Panc1 (cell line): ENCODE measurements around the gene SLC7A5. TPM values are rescaled to one million over a fixed set of nuclear protein-coding genes. Genes with fewer than 3 reads are reported as not detected.
"Not testable (repeated sequence)": the region's sequence is repeated elsewhere in the genome, so short reads cannot be mapped to it uniquely, and the experiment has no call there.

ENCODE experiments used
- ATAC-seq: fragments of 200-7000 bp; cut with Tn5 transposase; 2 replicates; pipeline ENCODE4 v1.9.1; 2020; ENCODE audit warnings: mild to moderate bottlenecking, moderate library complexity
- BruUV-seq: library from RNA; stranded (reverse); fragments of 400-500 nt; replicated peaks from 2 replicates; lab custom pipeline; 2021; lab: Mats Ljungman, UMichigan
- CTCF ChIA-PET: fragments of 300-600 bp; sonication (Branson Sonifier 250); formaldehyde crosslinking; loops from one replicate; lab custom pipeline; 2022; ENCODE audit warnings: antibody characterized with exemption; lab: Charles Lee
- POLR2A ChIA-PET: fragments of 300-600 bp; sonication (Branson Sonifier 250); formaldehyde crosslinking; loops from one replicate; lab custom pipeline; 2022; ENCODE audit warnings: antibody characterized with exemption; lab: Charles Lee
- DNase-seq: peaks from one replicate; pipeline ENCODE4 v3.0.0-alpha.2; 2010; ENCODE audit warnings: low read depth, low spot score
- H3K27ac ChIP-seq: 2 replicates; pipeline ENCODE4 v1.5.1; 2011; ENCODE audit warnings: mild to moderate bottlenecking, low read length, inconsistent platforms
- H3K27me3 ChIP-seq: fragments of 200-500 bp; sonication (Bioruptor generic); 2 replicates; pipeline ENCODE4 v1.6.0; 2014; ENCODE audit warnings: low read length, inconsistent platforms; ENCODE audit not compliant: control insufficient read depth, insufficient read depth
- H3K36me3 ChIP-seq: fragments of 200-500 bp; sonication (Bioruptor generic); 2 replicates; pipeline ENCODE4 v1.5.1; 2014; ENCODE audit warnings: inconsistent platforms, mild to moderate bottlenecking, low read length, moderate library complexity; ENCODE audit not compliant: control insufficient read depth, insufficient read depth
- H3K4me1 ChIP-seq: 2 replicates; pipeline ENCODE4 v1.5.1; 2011; ENCODE audit warnings: inconsistent platforms, mild to moderate bottlenecking, low read length, moderate library complexity; ENCODE audit not compliant: control insufficient read depth, insufficient read depth
- H3K4me3 ChIP-seq, 2 experiments: 2 replicates each; pipeline ENCODE4 v1.5.1; 2011 to 2012; ENCODE audit warnings: low read depth in 2 of 2, low read length in 2 of 2, mild to moderate bottlenecking in 2 of 2, inconsistent platforms in 1 of 2, moderate library complexity in 1 of 2
- H3K9me3 ChIP-seq: fragments of 200-500 bp; sonication (Bioruptor generic); 2 replicates; pipeline ENCODE4 v1.5.1; 2014; ENCODE audit warnings: low read depth, mild to moderate bottlenecking, inconsistent platforms, low read length, moderate library complexity; ENCODE audit not compliant: control insufficient read depth, insufficient read depth
- in situ Hi-C: cut with HindIII; loops from 2 replicates; pipeline ENCODE4 v1.10.0; 2016; ENCODE audit warnings: low sequenced_read_pairs, low pct_unique_long_range_greater_than_20kb
- intact Hi-C: fragments of 100-400 bp; cut with micrococcal nuclease; formaldehyde crosslinking; loops from one replicate; pipeline ENCODE4 v1.10.0; 2022; ENCODE audit not compliant: unreplicated experiment
- total RNA-seq: library from RNA; stranded (reverse); gene quantifications from one replicate; pipeline ENCODE4 v1.2.1, GENCODE V29; 2021; ENCODE audit not compliant: unreplicated experiment
- TF ChIP-seq, protein P1 (sequence below): fragments of 450-650 bp; IDR thresholded peaks from 2 replicates; pipeline ENCODE4 v1.5.1; 2017; ENCODE audit warnings: mild to moderate bottlenecking

Gene SLC7A5
- total RNA-seq, 1 experiment from 2014 or later, result 231 TPM

- H3K4me1 ChIP-seq, in situ Hi-C loops, H3K36me3 ChIP-seq, H3K9me3 ChIP-seq, POLR2A ChIA-PET, H3K27me3 ChIP-seq, BruUV-seq, intact Hi-C loops, H3K27ac ChIP-seq, H3K4me3 ChIP-seq: not testable (repeated sequence)
- ATAC-seq (peak; percentile 86), DNase-seq (peak; percentile 28)
- TF ChIP-seq, protein P1, sequence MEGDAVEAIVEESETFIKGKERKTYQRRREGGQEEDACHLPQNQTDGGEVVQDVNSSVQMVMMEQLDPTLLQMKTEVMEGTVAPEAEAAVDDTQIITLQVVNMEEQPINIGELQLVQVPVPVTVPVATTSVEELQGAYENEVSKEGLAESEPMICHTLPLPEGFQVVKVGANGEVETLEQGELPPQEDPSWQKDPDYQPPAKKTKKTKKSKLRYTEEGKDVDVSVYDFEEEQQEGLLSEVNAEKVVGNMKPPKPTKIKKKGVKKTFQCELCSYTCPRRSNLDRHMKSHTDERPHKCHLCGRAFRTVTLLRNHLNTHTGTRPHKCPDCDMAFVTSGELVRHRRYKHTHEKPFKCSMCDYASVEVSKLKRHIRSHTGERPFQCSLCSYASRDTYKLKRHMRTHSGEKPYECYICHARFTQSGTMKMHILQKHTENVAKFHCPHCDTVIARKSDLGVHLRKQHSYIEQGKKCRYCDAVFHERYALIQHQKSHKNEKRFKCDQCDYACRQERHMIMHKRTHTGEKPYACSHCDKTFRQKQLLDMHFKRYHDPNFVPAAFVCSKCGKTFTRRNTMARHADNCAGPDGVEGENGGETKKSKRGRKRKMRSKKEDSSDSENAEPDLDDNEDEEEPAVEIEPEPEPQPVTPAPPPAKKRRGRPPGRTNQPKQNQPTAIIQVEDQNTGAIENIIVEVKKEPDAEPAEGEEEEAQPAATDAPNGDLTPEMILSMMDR, result peak; percentile 86
- CTCF ChIA-PET, result interaction anchor here (0.9 to 1.0 kb wide), 2 partner anchors 38 to 130 kb away, joined by 3 to 5 read pairs; no protein-coding TSS in a partner anchor
Measured at GRCh38 chr16:87909203-87909935, 40.1 kb upstream of the SLC7A5 start.

DNA sequence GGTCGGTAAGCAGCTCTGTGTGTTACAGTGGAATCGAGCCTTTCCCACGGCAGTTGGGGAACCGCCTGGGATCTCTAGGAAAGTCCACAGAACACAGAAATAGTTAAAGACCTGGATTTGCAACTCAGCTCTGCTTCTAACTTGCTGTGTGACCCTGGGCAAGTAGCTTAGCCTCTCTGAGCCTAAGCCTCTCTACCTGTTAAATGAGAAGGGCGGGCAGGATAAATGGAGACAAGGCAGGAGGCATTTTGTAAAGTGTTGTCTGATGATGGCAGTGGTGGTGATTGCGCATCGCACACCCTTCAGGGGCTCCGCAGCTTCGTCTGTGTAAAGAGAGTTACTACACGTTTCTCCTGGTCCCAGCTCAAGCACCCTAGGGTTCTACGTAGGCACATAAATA, 38.8 kb upstream of the SLC7A5 start:
- H3K4me1 ChIP-seq, intact Hi-C loops, H3K27ac ChIP-seq, POLR2A ChIA-PET, H3K36me3 ChIP-seq, ATAC-seq, DNase-seq, in situ Hi-C loops, H3K4me3 ChIP-seq, H3K9me3 ChIP-seq, H3K27me3 ChIP-seq, BruUV-seq: not testable (repeated sequence)
- CTCF ChIA-PET, result interaction anchor here (0.5 to 1.0 kb wide), 3 partner anchors 61 to 129 kb away, joined by 3 to 10 read pairs (median 4); no protein-coding TSS in a partner anchor

DNA sequence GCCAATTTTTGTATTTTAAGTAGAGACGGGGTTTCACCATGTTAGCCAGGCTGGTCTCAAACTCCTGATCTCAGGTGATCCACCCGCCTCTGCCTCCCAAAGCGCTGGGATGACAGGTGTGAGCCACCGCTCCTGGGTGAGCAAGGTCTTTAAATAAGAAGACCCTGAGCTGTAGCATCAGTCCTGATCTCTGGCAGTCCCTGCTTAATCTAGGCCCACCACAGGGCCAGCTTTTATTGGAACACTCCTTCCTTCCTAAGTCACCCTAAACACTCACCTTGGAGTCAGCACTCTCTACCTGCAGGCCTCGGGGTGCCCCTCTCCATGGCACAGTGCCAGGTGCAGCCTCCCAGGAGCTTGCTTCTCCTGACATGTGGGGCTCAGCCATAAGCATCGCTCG, 36.2 kb upstream of the SLC7A5 start:
- DNase-seq, CTCF ChIA-PET, H3K27me3 ChIP-seq, ATAC-seq, in situ Hi-C loops, H3K27ac ChIP-seq, H3K9me3 ChIP-seq, intact Hi-C loops, H3K4me1 ChIP-seq, H3K4me3 ChIP-seq, H3K36me3 ChIP-seq, POLR2A ChIA-PET, BruUV-seq: not testable (repeated sequence)

DNA sequence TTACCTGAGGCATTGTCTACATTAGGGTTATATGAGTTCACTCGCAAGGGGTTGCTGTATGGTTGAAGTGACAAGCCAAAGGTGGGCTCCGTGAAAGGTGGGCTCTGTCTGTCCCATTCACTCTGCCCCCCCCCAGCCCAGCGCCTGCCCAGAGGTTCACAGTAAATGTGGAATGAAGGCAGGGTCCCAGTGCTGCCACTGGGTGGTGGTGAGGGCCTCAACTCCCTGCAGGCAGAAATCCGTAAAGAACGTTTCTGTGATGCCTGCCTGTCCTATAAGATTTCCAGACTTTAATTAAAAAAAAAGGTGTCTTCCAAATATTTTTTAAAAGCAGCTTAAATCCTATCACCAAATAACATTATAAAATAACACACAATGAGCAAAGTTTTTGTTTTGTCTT, 35.7 kb upstream of the SLC7A5 start:
- intact Hi-C loops, CTCF ChIA-PET, BruUV-seq, in situ Hi-C loops, H3K27me3 ChIP-seq, DNase-seq, ATAC-seq, H3K4me3 ChIP-seq, H3K36me3 ChIP-seq, H3K4me1 ChIP-seq, POLR2A ChIA-PET, H3K27ac ChIP-seq, H3K9me3 ChIP-seq: not testable (repeated sequence)

DNA sequence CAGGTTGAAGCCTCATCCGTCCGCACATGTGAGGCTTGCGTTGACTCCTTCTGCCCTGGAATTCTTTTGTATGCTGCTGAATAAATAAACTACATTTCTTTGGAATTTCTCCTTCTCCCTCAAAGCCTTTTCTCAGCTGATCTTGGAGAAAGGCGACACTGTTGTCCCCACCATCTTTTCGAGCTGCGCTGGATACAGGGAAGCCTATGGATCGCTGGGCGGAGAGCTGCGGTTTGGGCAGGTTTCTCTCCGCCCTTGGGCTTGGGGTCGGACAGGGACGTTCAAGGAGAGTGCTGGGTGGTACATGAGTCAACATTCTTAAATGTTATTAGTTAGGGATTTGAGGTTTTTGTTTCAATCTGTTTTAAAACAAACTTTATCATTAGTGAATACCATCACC, 31.2 kb upstream of the SLC7A5 start:
- in situ Hi-C loops, DNase-seq, H3K9me3 ChIP-seq, H3K36me3 ChIP-seq, BruUV-seq, H3K4me3 ChIP-seq, intact Hi-C loops, H3K4me1 ChIP-seq, H3K27me3 ChIP-seq, POLR2A ChIA-PET, CTCF ChIA-PET, ATAC-seq, H3K27ac ChIP-seq: not testable (repeated sequence)
